RPMI7951 (cell line): Measurements from ENCODE around the gene TRIM62. TPM values are rescaled to one million over a fixed set of nuclear protein-coding genes. Genes with fewer than 3 reads are reported as not detected.

Experiments used
- DNase-seq: peaks from one replicate; pipeline ENCODE4 v3.0.0-alpha.2; 2012; ENCODE audit warnings: low read depth
- total RNA-seq: library from RNA; depleted of rRNA; stranded (reverse); fragments of >200 nt; shearing (Covaris generic); gene quantifications from 2 replicates; pipeline ENCODE4 v1.2.3, GENCODE V29; 2014

TRIM62 gene
- total RNA-seq, 1 experiment from 2014 or later, result 5.6 TPM

DNA sequence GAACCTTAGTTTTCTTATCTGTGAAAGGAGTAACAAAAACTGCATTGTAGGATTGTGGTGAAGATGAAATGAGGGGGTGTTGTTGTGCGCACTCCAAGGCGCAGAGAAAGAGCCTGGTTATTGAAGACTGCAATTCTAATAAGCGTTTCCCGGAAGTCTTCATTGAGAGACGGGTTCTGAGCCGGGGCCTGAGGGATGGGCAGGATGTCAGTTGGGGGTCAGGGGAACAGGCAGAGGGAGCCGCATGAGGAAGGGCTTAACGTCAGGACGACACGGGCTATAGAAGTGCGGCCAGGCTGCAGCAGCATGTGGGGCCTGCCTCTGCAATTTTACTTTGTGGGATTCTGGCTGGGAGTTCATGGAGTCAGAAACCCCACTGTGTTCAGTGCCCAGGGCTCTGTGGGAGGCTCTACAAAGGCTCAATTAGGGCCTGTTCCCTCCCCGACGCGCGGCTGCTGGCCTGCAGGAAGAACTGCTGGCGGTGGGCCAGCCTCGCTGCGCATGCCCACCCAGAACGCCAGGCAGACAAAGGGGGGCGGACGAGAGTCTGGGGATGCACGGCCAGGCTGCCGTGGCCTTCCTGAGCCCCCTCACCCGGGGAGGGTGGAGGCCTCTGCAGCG lies 20.7 kb downstream of the TRIM62 start:
- DNase-seq, result peak; percentile 31

- DNase-seq, result no peak
These were observed 22.3 kb downstream of the TRIM62 start for GRCh38 chr1:33159577-33159976.

GRCh38 chr1:33158366-33158765 lies 23.5 kb downstream of the TRIM62 start:
- no peak for DNase-seq

GRCh38 chr1:33157131-33157530 lies 24.7 kb downstream of the TRIM62 start:
- no peak for DNase-seq

DNA sequence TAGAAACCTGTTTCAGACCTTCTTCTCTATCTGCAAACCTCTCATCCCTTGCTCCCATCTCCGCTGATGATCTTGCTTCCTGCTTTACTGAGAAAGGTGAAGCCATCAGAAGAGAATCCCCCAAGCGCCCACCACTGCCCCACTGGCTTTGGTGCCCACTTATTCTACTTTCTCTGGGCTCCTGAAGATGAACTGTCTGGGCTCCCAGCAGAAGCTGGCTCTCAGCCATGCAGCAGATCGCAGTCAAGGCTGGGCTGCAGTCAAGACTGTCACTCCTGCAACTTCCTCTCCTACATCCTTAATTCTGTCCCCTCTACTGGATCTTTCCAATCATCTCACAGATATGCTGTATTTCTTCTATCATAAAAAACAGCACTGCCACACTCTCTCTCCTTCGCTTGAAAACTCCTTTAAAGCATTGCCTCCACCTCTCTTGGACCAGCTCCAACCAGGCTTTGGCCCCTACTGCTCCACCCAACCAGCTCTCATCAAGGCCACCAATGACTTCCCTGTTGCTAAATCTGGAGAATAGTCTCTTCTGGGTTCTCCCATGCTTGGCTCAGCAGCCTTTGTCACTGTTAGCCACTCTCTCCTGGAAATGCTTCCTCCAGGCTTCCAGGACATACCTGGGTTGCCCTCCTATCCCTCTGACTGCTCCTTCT lies 25.8 kb downstream of the TRIM62 start:
- no peak for DNase-seq

DNA sequence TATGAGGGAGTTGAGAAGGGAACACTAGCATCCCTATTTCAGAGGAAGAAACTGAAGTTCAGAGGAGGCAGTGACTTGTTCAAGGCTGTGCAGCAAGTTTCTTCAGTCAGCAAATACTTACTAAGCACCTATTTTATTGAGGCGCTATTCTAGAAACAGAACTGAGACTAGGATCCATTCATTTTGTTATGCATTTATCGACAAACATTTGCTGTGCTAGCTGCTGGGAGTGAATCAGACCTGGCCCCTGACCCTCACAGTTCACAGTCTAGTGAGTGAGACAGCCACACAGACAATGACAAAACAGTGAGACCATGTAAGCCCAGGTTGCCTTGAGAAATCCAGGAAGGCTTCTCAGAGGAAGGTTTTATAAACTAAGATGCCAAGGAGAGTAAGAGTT lies 28.2 kb downstream of the TRIM62 start:
- no peak for DNase-seq

- DNase-seq, result peak; percentile 50
These were observed 29.0 kb downstream of the TRIM62 start for GRCh38 chr1:33152685-33153432.

- DNase-seq, result no peak
These were observed 30.7 kb downstream of the TRIM62 start for GRCh38 chr1:33151116-33151515.

DNA sequence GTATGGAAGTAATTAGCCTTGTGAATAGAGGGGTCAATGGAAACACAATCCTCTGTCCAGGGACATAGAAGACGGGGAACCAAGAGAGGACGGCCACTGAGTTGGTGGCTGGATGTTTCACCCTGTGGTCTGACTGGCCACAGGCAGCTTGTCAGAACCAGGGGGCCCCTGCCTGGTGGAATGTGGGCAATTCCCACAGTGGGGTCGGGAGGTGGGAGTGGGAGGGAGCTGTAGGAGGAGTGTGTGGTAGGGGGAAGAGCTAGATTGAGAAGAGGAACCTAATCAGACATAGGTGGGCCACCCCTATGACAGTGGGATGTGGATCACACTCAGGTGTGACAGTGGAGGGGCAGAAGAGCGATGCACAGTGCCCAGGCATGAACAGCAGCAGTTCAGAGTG lies 31.3 kb downstream of the TRIM62 start:
- no peak for DNase-seq

DNA sequence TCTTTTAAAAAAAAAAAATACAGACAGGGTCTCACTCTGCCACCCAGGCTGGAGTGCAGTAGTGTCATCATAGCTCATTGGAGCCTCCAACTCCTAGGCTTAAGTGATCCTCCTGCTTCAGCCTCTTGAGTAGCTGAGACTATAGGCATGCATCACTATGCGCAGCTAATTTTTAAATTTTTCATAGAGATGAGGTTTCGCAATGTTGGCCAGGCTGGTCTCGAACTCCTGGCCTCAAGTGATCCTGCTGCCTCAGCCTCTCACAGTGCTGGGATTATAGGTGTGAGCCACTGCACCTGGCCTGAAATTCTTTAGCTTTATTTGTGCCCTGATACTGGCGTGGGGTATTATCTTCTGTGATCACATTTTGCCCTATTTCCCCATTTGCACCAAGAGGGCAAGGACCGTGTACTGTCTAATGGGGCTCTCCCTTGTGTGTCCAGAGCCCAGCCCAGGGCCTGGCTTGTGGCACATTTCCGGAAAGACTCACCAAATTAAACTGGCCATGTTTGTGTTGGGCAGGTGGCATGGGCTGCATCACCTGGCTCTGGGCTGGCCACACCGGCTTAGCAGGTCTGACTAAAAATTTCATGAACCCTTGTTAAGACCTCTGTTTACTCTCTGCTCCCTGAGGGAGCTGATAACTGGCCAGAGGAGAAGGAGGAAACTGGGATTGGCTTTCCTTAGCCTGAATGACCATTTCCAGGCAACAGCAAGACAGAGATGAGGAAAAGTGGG lies 32.2 kb downstream of the TRIM62 start:
- no peak for DNase-seq

DNA sequence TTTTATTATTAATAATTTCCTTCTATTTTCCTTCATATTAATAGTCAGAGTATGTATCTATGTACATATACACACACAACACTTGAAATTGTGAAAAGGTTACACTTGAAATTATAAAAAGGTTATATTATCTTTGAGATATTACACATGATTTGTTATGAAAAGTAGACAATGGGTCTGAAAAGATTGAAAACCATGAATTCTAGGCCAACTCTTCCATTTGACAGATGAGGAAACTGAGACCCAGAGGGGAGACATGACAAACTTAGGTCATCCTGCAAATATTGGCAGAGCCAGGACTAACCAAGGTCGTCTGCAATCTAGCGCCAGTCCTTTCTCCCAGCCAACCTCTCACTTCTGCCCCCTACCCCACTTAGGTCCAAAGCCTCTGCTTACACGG lies 33.2 kb downstream of the TRIM62 start:
- DNase-seq, result no peak

- DNase-seq, result peak; percentile 39
These were observed 33.9 kb downstream of the TRIM62 start for GRCh38 chr1:33147997-33148314.

DNA sequence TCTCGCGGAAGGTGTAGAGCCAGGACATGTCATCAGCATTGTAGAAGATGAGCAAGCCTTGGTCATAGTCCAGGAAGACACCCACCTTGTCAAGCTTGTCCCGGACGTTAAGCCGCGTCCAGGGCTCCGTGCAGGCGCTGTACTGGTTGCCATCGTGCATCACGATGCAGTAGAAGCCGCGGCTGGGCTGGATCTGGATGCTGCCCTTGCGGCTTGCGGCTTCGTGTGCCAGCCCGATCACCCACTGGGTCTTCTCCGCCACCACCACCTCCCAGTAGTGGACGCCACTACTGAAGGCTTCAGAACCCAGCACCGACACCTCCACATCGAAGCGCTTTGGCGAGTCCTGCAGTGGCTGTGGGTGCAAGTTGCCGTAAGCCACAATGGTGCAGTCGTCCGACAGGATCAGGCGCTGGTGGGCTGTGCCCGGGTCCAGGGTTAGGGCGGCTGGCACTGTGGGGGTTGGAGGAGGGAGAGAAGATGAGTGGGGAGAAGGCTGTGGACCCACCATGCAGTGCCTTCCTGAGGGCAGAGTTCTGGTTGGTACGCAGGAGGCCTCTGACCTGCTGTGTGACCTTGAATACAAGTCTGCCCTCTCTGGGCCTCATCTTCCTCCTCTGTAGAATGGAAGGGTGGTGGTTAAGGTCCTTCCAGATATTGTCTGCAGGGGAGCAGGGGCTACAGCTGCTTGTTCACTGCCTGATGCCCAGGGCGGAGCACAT lies 34.4 kb downstream of the TRIM62 start:
- no peak for DNase-seq

DNA sequence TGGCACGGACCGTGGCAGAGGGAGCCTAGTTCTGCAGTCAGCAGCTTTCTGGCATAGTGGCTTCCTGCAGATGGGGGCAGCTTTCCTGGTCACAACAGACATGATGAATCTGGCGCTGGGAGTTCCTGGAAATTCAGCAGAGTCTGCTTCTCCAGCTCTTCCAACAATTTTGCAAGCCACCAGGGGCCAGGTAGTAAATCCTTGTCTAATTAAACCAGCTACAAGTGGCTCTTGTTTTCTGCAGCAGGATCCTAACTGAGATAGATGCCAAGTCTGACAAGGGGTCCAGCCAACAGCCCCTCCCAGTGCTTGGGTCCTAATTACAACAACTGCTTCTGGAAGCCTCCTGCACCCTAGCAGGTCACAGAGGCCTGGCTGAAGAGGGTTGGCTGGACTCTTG lies 35.8 kb downstream of the TRIM62 start:
- DNase-seq, result no peak

DNA sequence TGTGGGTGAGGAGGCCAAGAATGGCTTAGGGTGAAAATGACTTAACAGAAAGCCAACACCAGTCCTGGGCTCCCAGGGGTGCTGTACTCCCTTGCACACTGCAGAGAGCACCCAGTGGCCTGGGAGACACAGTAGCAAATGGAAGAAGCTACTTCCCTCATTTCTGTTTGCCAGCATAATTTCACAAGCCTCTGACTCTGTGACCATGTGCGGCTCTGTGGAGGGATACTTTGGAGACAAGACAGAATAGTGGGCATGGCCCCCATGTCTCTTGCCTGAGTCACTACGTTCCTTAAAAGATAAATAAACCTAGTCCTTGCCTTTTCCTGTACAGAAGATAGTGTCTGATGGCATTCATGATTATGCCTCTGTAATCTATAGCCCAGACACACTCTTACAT lies 38.1 kb downstream of the TRIM62 start:
- no peak for DNase-seq

DNA sequence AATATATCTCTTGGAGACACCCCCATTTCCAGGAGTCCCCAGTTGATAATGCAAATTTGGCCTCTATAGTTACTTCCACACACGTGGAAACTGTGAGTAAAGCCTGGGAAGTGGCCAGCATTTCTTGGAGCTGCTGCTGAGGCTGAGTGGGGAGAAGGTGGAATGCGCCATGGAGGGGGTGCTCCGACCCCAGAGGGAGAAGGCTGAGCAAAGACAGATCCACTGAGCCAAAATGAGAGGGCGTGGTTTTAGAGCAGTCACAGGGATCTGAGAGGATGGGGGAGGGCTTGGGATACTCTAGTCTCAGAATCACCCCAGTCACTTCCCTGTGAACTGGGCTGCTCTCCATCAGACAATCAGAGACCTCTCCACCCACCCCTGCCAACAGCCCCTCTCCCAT lies 38.7 kb downstream of the TRIM62 start:
- no peak for DNase-seq

GRCh38 chr1:33142483-33143064 lies 39.3 kb downstream of the TRIM62 start:
- no peak for DNase-seq

DNA sequence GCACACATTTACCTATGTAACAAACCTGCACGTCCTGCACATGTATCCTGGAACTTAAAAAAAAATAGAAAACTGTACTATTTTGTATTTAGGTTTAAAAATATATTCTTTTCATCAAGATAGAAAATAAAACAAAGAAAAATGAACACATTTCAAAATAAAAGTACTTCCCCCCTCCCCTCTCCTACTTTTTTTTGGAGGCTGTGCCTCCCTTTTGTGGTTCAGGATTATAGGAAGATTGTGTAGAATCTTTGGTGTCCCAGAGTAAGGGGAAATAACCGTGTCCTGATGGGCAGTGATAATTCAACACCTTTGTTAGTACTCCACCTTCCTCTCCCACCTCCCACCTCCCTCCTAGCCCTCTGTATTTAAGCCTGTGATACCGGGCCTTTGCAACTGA lies 40.1 kb downstream of the TRIM62 start:
- no peak for DNase-seq

- DNase-seq, result no peak
These were observed 40.6 kb downstream of the TRIM62 start for GRCh38 chr1:33141216-33141615.

DNA sequence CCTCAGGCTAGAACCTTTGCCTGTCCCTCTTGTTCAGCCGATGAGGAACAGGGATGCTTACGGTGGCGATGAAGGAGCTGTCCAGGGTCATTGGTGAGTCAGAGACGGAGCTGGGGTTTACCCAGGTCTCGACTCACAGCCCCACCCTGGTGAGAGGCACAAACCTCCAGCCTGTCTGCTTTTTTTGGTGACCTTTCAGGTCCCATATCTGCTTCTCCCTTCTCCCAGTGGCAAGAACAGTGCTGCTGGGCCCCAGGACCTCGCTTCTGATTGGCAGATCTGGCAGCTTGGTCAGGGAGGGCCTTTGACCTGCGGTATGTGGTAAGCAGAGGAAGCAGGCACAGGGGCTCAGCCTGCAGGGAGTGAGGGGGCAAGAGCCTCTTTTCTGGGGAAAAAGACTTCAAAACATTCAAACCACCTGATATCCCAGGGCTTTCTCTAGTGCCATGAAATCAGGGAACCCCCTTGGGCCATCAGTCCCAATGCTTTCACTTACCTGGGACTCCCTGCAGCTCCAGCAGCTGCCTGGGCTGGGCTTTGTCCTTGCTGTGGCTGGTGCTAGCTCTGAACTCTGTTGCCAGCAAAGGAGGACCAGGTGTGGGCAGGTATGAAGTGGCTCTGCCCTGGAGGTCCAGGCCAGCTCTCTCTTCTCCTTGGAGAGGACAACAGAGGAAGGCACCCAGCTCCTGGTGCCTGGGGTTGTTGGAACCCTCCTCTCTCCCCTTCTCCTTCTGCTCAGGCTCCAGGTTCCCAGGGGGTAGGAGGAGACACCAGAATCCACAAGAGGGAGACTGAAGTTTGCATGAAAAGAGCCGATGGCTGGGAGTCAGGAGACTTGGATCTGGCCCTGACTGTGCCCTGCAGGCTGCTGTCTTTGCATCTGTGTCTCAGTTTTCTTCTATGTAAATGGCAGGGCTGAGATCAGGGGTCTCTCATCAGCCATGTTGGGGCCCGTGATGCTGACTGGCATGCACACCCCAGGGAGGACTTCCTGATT lies 41.4 kb downstream of the TRIM62 start:
- no peak for DNase-seq
